ENCODE data around the gene COX19. TPM values are rescaled to one million over a fixed set of nuclear protein-coding genes. Genes with fewer than 3 reads are reported as not detected.
A peak's percentile ranks its signal among the peaks of the same experiment; 100 is the strongest.

The COX19 gene
- total RNA-seq, 1 donor from 2014 or later = 9.4 TPM

- intact Hi-C loops (cut with DNase I) = no loop called here
- no peaks in the 10 kb centered on the region for H3K27me3 ChIP-seq
- ATAC-seq (no peak), DNase-seq (no peak)
- H3K9me3 ChIP-seq = no peaks in the 10 kb centered on the region
- no peak overlapping the region for H3K4me3 ChIP-seq
- H3K36me3 ChIP-seq = peaks cover 30% of the 10 kb centered on the region
- H3K4me1 ChIP-seq = no peaks in the 10 kb centered on the region
- TF ChIP-seq, protein P1, sequence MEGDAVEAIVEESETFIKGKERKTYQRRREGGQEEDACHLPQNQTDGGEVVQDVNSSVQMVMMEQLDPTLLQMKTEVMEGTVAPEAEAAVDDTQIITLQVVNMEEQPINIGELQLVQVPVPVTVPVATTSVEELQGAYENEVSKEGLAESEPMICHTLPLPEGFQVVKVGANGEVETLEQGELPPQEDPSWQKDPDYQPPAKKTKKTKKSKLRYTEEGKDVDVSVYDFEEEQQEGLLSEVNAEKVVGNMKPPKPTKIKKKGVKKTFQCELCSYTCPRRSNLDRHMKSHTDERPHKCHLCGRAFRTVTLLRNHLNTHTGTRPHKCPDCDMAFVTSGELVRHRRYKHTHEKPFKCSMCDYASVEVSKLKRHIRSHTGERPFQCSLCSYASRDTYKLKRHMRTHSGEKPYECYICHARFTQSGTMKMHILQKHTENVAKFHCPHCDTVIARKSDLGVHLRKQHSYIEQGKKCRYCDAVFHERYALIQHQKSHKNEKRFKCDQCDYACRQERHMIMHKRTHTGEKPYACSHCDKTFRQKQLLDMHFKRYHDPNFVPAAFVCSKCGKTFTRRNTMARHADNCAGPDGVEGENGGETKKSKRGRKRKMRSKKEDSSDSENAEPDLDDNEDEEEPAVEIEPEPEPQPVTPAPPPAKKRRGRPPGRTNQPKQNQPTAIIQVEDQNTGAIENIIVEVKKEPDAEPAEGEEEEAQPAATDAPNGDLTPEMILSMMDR (IDR thresholded peaks at IDR 0.05) = no peak
- H3K27ac ChIP-seq = no peak overlapping the region
Measured at GRCh38 chr7:995571-995970, 20.2 kb upstream of the COX19 start.

GRCh38 chr7:994592-995308 lies 19.4 kb upstream of the COX19 start:
- Histone ChIP-seq H3K27me3 (no peaks in the 10 kb centered on the region), H3K36me3 (peaks cover 27% of the 10 kb centered on the region), H3K4me1 (no peaks in the 10 kb centered on the region), H3K4me3 (no peak overlapping the region), H3K9me3 (no peaks in the 10 kb centered on the region), H3K27ac (no peak overlapping the region)
- intact Hi-C loops (cut with DNase I) = loop anchor here (5.0 kb wide), 1 partner anchor 68 kb away; no protein-coding TSS in a partner anchor
- TF ChIP-seq, protein P1 (IDR thresholded peaks at IDR 0.05) = no peak
- DNase-seq (no peak), ATAC-seq (no peak)

DNA sequence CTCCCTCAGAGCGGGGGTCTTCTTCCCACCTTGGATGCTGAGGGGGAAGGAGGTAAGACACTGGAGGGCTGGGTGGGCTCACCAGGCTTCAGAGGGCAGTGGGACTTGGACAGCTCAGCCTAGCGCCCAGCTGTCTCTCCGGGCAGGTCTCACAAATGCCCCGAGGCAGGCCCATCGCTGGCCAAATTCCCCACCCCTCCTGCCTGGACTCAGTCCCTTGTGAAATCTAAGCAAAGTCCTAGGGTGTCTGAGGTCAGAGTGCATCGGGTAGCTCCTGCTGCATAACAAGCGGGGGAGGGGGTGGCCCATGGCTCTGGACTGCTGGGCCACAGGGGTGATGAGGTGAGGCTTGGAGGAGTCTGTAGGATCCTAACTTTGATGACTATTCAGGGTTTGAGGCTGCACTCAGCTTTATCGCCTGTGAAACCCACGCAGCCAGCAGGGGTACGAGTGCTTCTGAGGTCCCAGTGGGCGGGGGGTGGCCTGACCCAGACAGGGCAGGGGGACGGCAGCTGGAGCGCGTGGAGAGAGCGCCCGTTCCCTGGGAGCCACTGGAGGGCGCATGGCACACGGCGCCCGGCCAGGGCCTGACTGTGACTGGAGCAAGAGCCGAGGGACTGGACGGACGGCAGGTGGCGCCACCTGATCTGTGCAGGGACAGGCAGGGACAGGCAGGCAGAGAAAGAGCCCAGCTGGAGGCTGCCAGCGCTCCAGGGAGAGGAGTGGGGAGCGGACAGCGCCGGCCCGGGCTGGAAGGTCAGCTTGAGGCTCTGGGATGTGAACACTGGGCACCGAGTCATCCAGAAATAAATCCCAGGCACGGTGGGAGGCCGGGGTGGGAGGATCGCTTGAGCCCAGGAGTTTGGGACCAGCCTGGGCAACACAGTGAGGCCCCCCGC lies 17.6 kb upstream of the COX19 start:
- DNase-seq (peak; percentile 99), ATAC-seq (peak; percentile 98)
- H3K27ac ChIP-seq = no peak overlapping the region
- intact Hi-C loops (cut with DNase I) = loop anchor here (5.0 kb wide), 1 partner anchor 69 kb away; no protein-coding TSS in a partner anchor
- H3K36me3 ChIP-seq = peaks cover 13% of the 10 kb centered on the region
- H3K4me1 ChIP-seq = no peaks in the 10 kb centered on the region
- TF ChIP-seq, protein P1 (IDR thresholded peaks at IDR 0.05) = peak; percentile 100
- H3K27me3 ChIP-seq = peaks cover 14% of the 10 kb centered on the region
- no peak overlapping the region for H3K4me3 ChIP-seq
- H3K9me3 ChIP-seq = no peaks in the 10 kb centered on the region

GRCh38 chr7:991729-992656 lies 16.6 kb upstream of the COX19 start:
- ATAC-seq = no peak
- H3K4me1 ChIP-seq = no peaks in the 10 kb centered on the region
- peaks cover 21% of the 10 kb centered on the region for H3K27me3 ChIP-seq
- no peak overlapping the region for H3K4me3 ChIP-seq
- TF ChIP-seq, protein P1 (IDR thresholded peaks at IDR 0.05) = no peak
- H3K36me3 ChIP-seq = peaks cover 4% of the 10 kb centered on the region
- H3K9me3 ChIP-seq = no peaks in the 10 kb centered on the region
- DNase-seq = no peak
- intact Hi-C loops (cut with DNase I) = loop anchor here (5.0 kb wide), 1 partner anchor 70 kb away; no protein-coding TSS in a partner anchor
- H3K27ac ChIP-seq = no peak overlapping the region

Data from upper lobe of right lung (tissue), 1 donor.